ENCODE data around the gene CDCP2. TPM values are rescaled to one million over a fixed set of nuclear protein-coding genes. Genes with fewer than 3 reads are reported as not detected.

The CDCP2 gene
- total RNA-seq, 6 experiments from 2014 or later, result not detected

DNA sequence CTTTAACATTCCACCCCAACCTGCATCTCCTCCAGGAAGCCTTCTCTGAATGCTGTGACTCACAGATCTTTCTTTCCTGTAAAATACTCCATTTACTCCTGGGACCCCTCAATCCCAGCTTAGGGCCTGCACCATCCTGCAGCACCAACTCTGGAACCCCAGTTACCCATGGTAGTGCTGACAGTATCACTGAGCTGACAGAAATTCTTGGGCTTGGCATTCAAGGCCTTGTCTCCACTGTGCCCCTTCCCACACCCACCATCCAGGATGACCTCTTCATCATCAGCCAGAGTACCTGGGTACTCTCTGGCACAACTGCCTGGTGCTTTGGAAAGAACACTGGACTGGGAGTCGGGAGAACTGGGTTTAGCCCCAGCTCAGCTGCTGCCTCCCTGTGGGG, 38.7 kb upstream of the CDCP2 start:
- no peaks in the 10 kb centered on the region; the same call in none of the 2 replicates for H3K27me3 Mint-ChIP-seq (ENCODE audit: insufficient read depth)
- H3K4me3 Mint-ChIP-seq, result no peak overlapping the region
- H3K36me3 Mint-ChIP-seq (ENCODE audit: low read depth), result no peaks in the 10 kb centered on the region
- peaks cover 10% of the 10 kb centered on the region for H3K4me1 Mint-ChIP-seq (ENCODE audit: low read depth)
- no peak for TF ChIP-seq CTCF (IDR thresholded peaks at IDR 0.05)
- DNase-seq, result no peak
- H3K27ac Mint-ChIP-seq, result no peak overlapping the region
- no peaks in the 10 kb centered on the region for H3K9me3 Mint-ChIP-seq

DNA sequence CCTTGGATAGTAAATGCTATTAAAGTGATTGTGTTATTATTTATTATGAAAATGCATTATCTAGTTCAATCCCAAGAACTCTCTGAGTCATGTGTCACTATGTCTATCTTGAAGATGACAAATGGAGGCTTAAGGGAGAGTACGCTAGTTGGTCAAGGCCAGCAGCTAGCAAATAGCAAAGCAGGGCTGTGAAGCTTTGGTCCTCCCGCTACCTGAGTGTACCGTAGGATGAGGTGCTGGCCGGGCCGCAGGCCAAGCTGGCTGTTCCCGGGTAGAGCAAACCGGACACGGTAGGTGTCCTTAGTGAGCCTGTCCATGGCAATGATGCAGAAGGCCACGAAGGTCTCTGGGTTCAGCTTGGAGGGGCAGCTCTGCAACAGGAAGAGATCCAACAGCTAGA, 37.7 kb upstream of the CDCP2 start:
- H3K27ac Mint-ChIP-seq, result no peak overlapping the region

DNA sequence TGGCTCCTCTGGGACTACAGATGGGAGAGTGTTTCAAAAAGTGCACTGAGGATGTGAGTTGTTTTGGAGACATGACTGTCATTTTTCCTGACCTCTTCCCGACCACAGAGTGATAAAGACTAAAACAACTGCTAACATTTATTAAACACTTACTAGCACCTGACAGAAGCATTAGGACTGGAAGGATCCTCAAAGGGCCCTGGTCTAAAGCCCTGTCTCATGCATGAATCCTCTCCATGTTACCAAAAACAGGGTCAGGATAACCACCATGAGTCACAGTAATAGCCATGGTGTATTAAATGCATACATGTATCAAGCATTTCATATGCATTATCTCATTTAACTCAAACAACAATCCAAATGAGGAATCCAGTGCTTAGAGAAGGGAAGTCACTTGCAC, 35.5 kb upstream of the CDCP2 start:
- Mint-ChIP-seq H3K4me1 (ENCODE audit: low read depth) (peaks cover 10% of the 10 kb centered on the region), H3K4me3 (no peak overlapping the region), H3K36me3 (ENCODE audit: low read depth) (peaks cover 6% of the 10 kb centered on the region), H3K27ac (no peak overlapping the region), H3K9me3 (no peaks in the 10 kb centered on the region), H3K27me3 (ENCODE audit: insufficient read depth) (no peaks in the 10 kb centered on the region; the same call in none of the 2 replicates)
- TF ChIP-seq CTCF (IDR thresholded peaks at IDR 0.05), result no peak
- DNase-seq, result no peak

More for the DNA sequence above, 37.7 kb upstream of the CDCP2 start:
- Mint-ChIP-seq H3K4me1 (ENCODE audit: low read depth) (peaks cover 10% of the 10 kb centered on the region), H3K9me3 (no peaks in the 10 kb centered on the region), H3K36me3 (ENCODE audit: low read depth) (peaks cover 6% of the 10 kb centered on the region), H3K27me3 (ENCODE audit: insufficient read depth) (no peaks in the 10 kb centered on the region; the same call in none of the 2 replicates), H3K4me3 (no peak overlapping the region)
- DNase-seq, result no peak
- TF ChIP-seq CTCF (IDR thresholded peaks at IDR 0.05), result no peak

- DNase-seq, result no peak
- peaks cover 10% of the 10 kb centered on the region for H3K4me1 Mint-ChIP-seq (ENCODE audit: low read depth)
- no peaks in the 10 kb centered on the region for H3K9me3 Mint-ChIP-seq
Measured at GRCh38 chr1:54186056-54186455, 33.3 kb upstream of the CDCP2 start.

GRCh38 chr1:54180701-54181360, 28.0 kb upstream of the CDCP2 start:
- no peak for DNase-seq
- TF ChIP-seq CTCF (IDR thresholded peaks at IDR 0.05), result no peak
- peaks cover 2% of the 10 kb centered on the region for H3K36me3 Mint-ChIP-seq (ENCODE audit: low read depth)
- peaks cover 4% of the 10 kb centered on the region for H3K27me3 Mint-ChIP-seq (ENCODE audit: insufficient read depth)
- H3K4me1 Mint-ChIP-seq (ENCODE audit: low read depth), result no peaks in the 10 kb centered on the region
- no peaks in the 10 kb centered on the region for H3K9me3 Mint-ChIP-seq
- H3K27ac Mint-ChIP-seq, result no peak overlapping the region
- no peak overlapping the region for H3K4me3 Mint-ChIP-seq

More at GRCh38 chr1:54186056-54186455, 33.3 kb upstream of the CDCP2 start:
- Mint-ChIP-seq H3K27ac (no peak overlapping the region), H3K4me3 (no peak overlapping the region), H3K36me3 (ENCODE audit: low read depth) (peaks cover 6% of the 10 kb centered on the region), H3K27me3 (ENCODE audit: insufficient read depth) (no peaks in the 10 kb centered on the region; the same call in 1 of the 2 replicates)
- TF ChIP-seq CTCF (IDR thresholded peaks at IDR 0.05), result no peak
